ENCODE measurements around the gene CERT1.

CERT1 gene

GRCh38 chr5:75387806-75388205 lies 123.6 kb downstream of the CERT1 start:
- DNase-seq = no peak

- no peak for DNase-seq
Measured at GRCh38 chr5:75384218-75384617, 127.2 kb downstream of the CERT1 start.

- DNase-seq = peak; percentile 89
Measured at GRCh38 chr5:75381456-75381855, 130.0 kb downstream of the CERT1 start.

GRCh38 chr5:75380099-75380498 lies 131.3 kb downstream of the CERT1 start:
- no peak for DNase-seq

- DNase-seq = no peak
Measured at GRCh38 chr5:75375414-75375813, 136.0 kb downstream of the CERT1 start.

- no peak for DNase-seq
Measured at GRCh38 chr5:75374394-75374814, 137.0 kb downstream of the CERT1 start.

GRCh38 chr5:75373862-75374261 lies 137.6 kb downstream of the CERT1 start:
- DNase-seq = no peak

GRCh38 chr5:75368391-75368790 lies 143.0 kb downstream of the CERT1 start:
- no peak for DNase-seq

- no peak for DNase-seq
Measured at GRCh38 chr5:75367401-75367800, 144.0 kb downstream of the CERT1 start.

- no peak for DNase-seq
Measured at GRCh38 chr5:75366787-75367186, 144.6 kb downstream of the CERT1 start.

GRCh38 chr5:75365740-75366139 lies 145.7 kb downstream of the CERT1 start:
- no peak for DNase-seq

- peak; percentile 21 for DNase-seq
Measured at GRCh38 chr5:75364571-75365280, 146.7 kb downstream of the CERT1 start.

- DNase-seq = no peak
Measured at GRCh38 chr5:75363726-75364495, 147.5 kb downstream of the CERT1 start.

GRCh38 chr5:75363111-75363510 lies 148.3 kb downstream of the CERT1 start:
- no peak for DNase-seq

GRCh38 chr5:75362474-75362975 lies 148.9 kb downstream of the CERT1 start:
- no peak for DNase-seq

- no peak for DNase-seq
Measured at GRCh38 chr5:75361310-75361709, 150.1 kb downstream of the CERT1 start.

- no peak for DNase-seq
Measured at GRCh38 chr5:75358117-75358516, 153.3 kb downstream of the CERT1 start.

GRCh38 chr5:75356719-75357118 lies 154.7 kb downstream of the CERT1 start:
- no peak for DNase-seq

GRCh38 chr5:75355236-75355635 lies 156.2 kb downstream of the CERT1 start:
- no peak for DNase-seq

- DNase-seq = no peak
Measured at GRCh38 chr5:75351139-75351926, 160.1 kb downstream of the CERT1 start.

- DNase-seq = no peak
Measured at GRCh38 chr5:75349663-75350062, 161.8 kb downstream of the CERT1 start.

GRCh38 chr5:75348241-75348640 lies 163.2 kb downstream of the CERT1 start:
- no peak for DNase-seq

GRCh38 chr5:75342836-75343235 lies 168.6 kb downstream of the CERT1 start:
- DNase-seq = no peak
